Pancreas (tissue), 10 donors: Measurements from ENCODE around the gene LDHB. TPM values are rescaled to one million over a fixed set of nuclear protein-coding genes. Genes with fewer than 3 reads are reported as not detected.

Source experiments
- ATAC-seq, 4 donors: fragments of 200-7000 bp; cut with Tn5 transposase; one replicate each; pipeline versions ENCODE4 v1.8.0 to v1.9.1; 2020; ENCODE audit warnings: mild to moderate bottlenecking in 4 of 4, moderate library complexity in 4 of 4
- DNase-seq, 6 donors: peaks; one replicate each; pipeline ENCODE4 v3.0.0-alpha.2; 2020
- FAIRE-seq: peaks from 2 replicates; lab custom pipeline; 2012; peaks lifted over from hg19 to GRCh38; lab: Jason Lieb, UNC
- H3K27ac ChIP-seq, 4 donors: fragments of 200-600 bp; sonication (generic); 1 replicate in 3 of 4; 2 replicates in 1 of 4; pipeline versions ENCODE4 v1.5.0 to v1.8.0; 2020
- H3K27me3 ChIP-seq, 4 donors: fragments of 200-600 bp; one replicate each; pipeline ENCODE4 v1.8.0; 2021
- H3K36me3 ChIP-seq, 3 donors: fragments of 200-600 bp; sonication (generic) in 1 of 3; one replicate each; pipeline versions ENCODE4 v1.5.0 to v1.8.0; 2020 to 2021
- H3K4me1 ChIP-seq, 3 donors: fragments of 200-600 bp; one replicate each; pipeline ENCODE4 v1.8.0; 2021
- H3K4me3 ChIP-seq, 4 donors: fragments of 200-600 bp; sonication (generic) in 2 of 4; one replicate each; pipeline versions ENCODE4 v1.5.0 to v1.8.0; 2020 to 2021
- H3K9me3 ChIP-seq, 4 donors: fragments of 200-600 bp; one replicate each; pipeline ENCODE4 v1.8.0; 2021
- CTCF ChIP-seq, 4 donors: fragments of 200-600 bp; sonication (generic) in 3 of 4; IDR thresholded peaks; one replicate each; pipeline versions ENCODE4 v1.5.0 to v1.8.0; 2021; ENCODE audit warnings: antibody characterized with exemption in 4 of 4
- WGBS, 2 donors: extraction: QIAGEN DNeasy Blood & Tissue Kit; methylation state at CpG; one replicate each; pipeline ENCODE4 v1.1.7; 2013; 5-methylcytosine and 5-hydroxymethylcytosine counted together
- intact Hi-C, 3 donors: fragments of 100-400 bp; cut with DNase I; formaldehyde crosslinking; loops; one replicate each; pipeline versions ENCODE4 v1.11.1 to v1.14.2; 2022
- polyA plus RNA-seq, 2 donors: library from polyadenylated mRNA; stranded (reverse); fragments of 200-250 nt; gene quantifications; one replicate each; pipeline ENCODE4 v1.2.3, GENCODE V29; 2013
- total RNA-seq, 6 donors: library from RNA; stranded (reverse); fragmentation: NEBNext Ultra II Directional in 4 of 6; extraction: Animal tissue kit (Norgen Biotek cat#: 25700) in 4 of 6; gene quantifications; one replicate each; pipeline versions ENCODE4 v1.2.1 to v1.2.4, GENCODE V29; 2021 to 2023
- donor health status: healthy with polysubstance abuse.
- donor health status: DM: no; HTN: no; CAD: no; lungs with moderate emphysema.
- donor health status: DM: no; HTN: no; CAD: no.
- donor health status: control.
- donor health status: control.
- donor health status: Bipolar disorder and iron deficiency.
- donor health status: DM: yes; HTN: yes; CAD: no.
- donor health status: DM: no; HTN: no; CAD: no.
- donor health status: DM: no; HTN: no; CAD: no.
- donor health status: DM: yes; HTN: yes; CAD: no.

Gene LDHB
- total and polyA plus RNA-seq, 8 donors, result 97.6 to 364 (median 221) TPM

- Histone ChIP-seq H3K36me3 (no peaks in the 10 kb centered on the region), H3K27me3 (no peaks in the 10 kb centered on the region), H3K27ac (no peak overlapping the region), H3K4me1 (peaks cover 0 to 24% (median 7%) of the 10 kb centered on the region in 3 donors), H3K9me3 (no peaks in the 10 kb centered on the region), H3K4me3 (no peak overlapping the region)
- intact Hi-C loops, result no loop called here
- DNase-seq (no peak), FAIRE-seq (no peak), ATAC-seq (no peak)
- TF ChIP-seq CTCF (IDR thresholded peaks at IDR 0.05), result no peak
- WGBS, 2 donors, result 84 to 88% methylated on average over 3 of the region's 3 CpGs
Measured at GRCh38 chr12:21617030-21617429, 40.6 kb downstream of the LDHB start.

GRCh38 chr12:21615431-21615830 lies 42.2 kb downstream of the LDHB start:
- no peak for FAIRE-seq
- 17 to 20% methylated on average over 1 of the region's 1 CpG for WGBS, 2 donors

GRCh38 chr12:21614506-21614905 lies 43.1 kb downstream of the LDHB start:
- Histone ChIP-seq H3K36me3 (no peaks in the 10 kb centered on the region), H3K9me3 (no peaks in the 10 kb centered on the region), H3K4me3 (no peak overlapping the region), H3K27ac (no peak overlapping the region), H3K27me3 (no peaks in the 10 kb centered on the region), H3K4me1 (peaks cover 0 to 24% (median 7%) of the 10 kb centered on the region in 3 donors)
- intact Hi-C loops, result no loop called here
- no peak for ATAC-seq
- DNase-seq, result no peak
- WGBS, 2 donors, result 80 to 86% methylated on average over 2 of the region's 2 CpGs
- TF ChIP-seq CTCF (IDR thresholded peaks at IDR 0.05), result no peak
- FAIRE-seq, result no peak

More at GRCh38 chr12:21615431-21615830, 42.2 kb downstream of the LDHB start:
- Histone ChIP-seq H3K27ac (no peak overlapping the region), H3K27me3 (no peaks in the 10 kb centered on the region), H3K4me3 (no peak overlapping the region), H3K36me3 (no peaks in the 10 kb centered on the region), H3K4me1 (peaks cover 0 to 24% (median 7%) of the 10 kb centered on the region in 3 donors), H3K9me3 (no peaks in the 10 kb centered on the region)
- no peak for DNase-seq
- ATAC-seq, result peak; percentile 36 to 82 (median 63)
- intact Hi-C loops, result no loop called here
- TF ChIP-seq CTCF (IDR thresholded peaks at IDR 0.05), result no peak

GRCh38 chr12:21613931-21614330 lies 43.7 kb downstream of the LDHB start:
- intact Hi-C loops, result no loop called here
- H3K4me3 ChIP-seq, result no peak overlapping the region

More at GRCh38 chr12:21613931-21614330, 43.7 kb downstream of the LDHB start:
- TF ChIP-seq CTCF (IDR thresholded peaks at IDR 0.05), result peak in 2 of 4 donors; percentile 13
- H3K27ac ChIP-seq, result no peak overlapping the region
- no peak for DNase-seq
- no peaks in the 10 kb centered on the region for H3K27me3 ChIP-seq
- peak in 1 of 4 donors; percentile 38 for ATAC-seq
- H3K36me3 ChIP-seq, result no peaks in the 10 kb centered on the region
- FAIRE-seq, result no peak
- WGBS, 2 donors, result 21% methylated on average over 2 of the region's 2 CpGs
- peaks cover 0 to 24% (median 7%) of the 10 kb centered on the region in 3 donors for H3K4me1 ChIP-seq
- H3K9me3 ChIP-seq, result no peaks in the 10 kb centered on the region
